Stomach smooth muscle (tissue), 2 donors: Measurements from ENCODE around the gene PCED1A.
A peak's percentile ranks its signal among the peaks of the same experiment; 100 is the strongest.

Experiments used
- H3K27ac ChIP-seq: one replicate; pipeline ENCODE4 v1.7.0; 2013; ENCODE audit warnings: mild to moderate bottlenecking, low read length, inconsistent platforms
- H3K27me3 ChIP-seq, 2 donors: one replicate each; pipeline ENCODE4 v1.7.0; 2013; ENCODE audit warnings: low read length in 2 of 2; ENCODE audit not compliant: insufficient read depth in 2 of 2, control insufficient read depth in 1 of 2
- H3K36me3 ChIP-seq, 2 donors: one replicate each; pipeline ENCODE4 v1.7.0; 2013; ENCODE audit warnings: low read length in 2 of 2; ENCODE audit not compliant: control insufficient read depth in 2 of 2, insufficient read depth in 2 of 2
- H3K4me1 ChIP-seq: one replicate; pipeline ENCODE4 v1.7.0; 2013; ENCODE audit warnings: low read length; ENCODE audit not compliant: control insufficient read depth, insufficient read depth
- H3K4me3 ChIP-seq, 2 donors: one replicate each; pipeline ENCODE4 v1.7.0; 2013; ENCODE audit warnings: low read length in 2 of 2
- H3K9ac ChIP-seq, 2 donors: one replicate each; pipeline ENCODE4 v1.7.0; 2013; ENCODE audit warnings: low read length in 2 of 2, mild to moderate bottlenecking in 1 of 2
- H3K9me3 ChIP-seq, 2 donors: one replicate each; pipeline ENCODE4 v1.7.0; 2013; ENCODE audit warnings: low read length in 2 of 2; ENCODE audit not compliant: control insufficient read depth in 2 of 2
- donor health status: healthy.
- donor health status: Pancreatic carcinoma.

Gene PCED1A

GRCh38 chr20:2865630-2866029, 25.2 kb upstream of the PCED1A start:
- Histone ChIP-seq H3K9ac (no peak overlapping the region), H3K36me3 (peaks cover 43% of the 10 kb centered on the region in 2 donors), H3K4me1 (no peaks in the 10 kb centered on the region), H3K4me3 (no peak overlapping the region), H3K27ac (no peak overlapping the region), H3K9me3 (no peaks in the 10 kb centered on the region), H3K27me3 (no peaks in the 10 kb centered on the region)

GRCh38 chr20:2865101-2865500, 24.6 kb upstream of the PCED1A start:
- H3K27me3 ChIP-seq, result no peaks in the 10 kb centered on the region
- H3K27ac ChIP-seq, result no peak overlapping the region
- peaks cover 44% of the 10 kb centered on the region in 2 donors for H3K36me3 ChIP-seq
- H3K9me3 ChIP-seq, result no peaks in the 10 kb centered on the region
- no peak overlapping the region for H3K9ac ChIP-seq
- no peaks in the 10 kb centered on the region for H3K4me1 ChIP-seq
- no peak overlapping the region for H3K4me3 ChIP-seq

- Histone ChIP-seq H3K9ac (no peak overlapping the region), H3K4me3 (no peak overlapping the region), H3K4me1 (no peaks in the 10 kb centered on the region), H3K36me3 (peaks cover 44 to 45% of the 10 kb centered on the region in 2 donors), H3K9me3 (no peaks in the 10 kb centered on the region), H3K27me3 (no peaks in the 10 kb centered on the region), H3K27ac (no peak overlapping the region)
These were observed 24.2 kb upstream of the PCED1A start for GRCh38 chr20:2864626-2865025.

- no peak overlapping the region for H3K9ac ChIP-seq
- no peak overlapping the region for H3K27ac ChIP-seq
- H3K4me3 ChIP-seq, result no peak overlapping the region
- H3K27me3 ChIP-seq, result no peaks in the 10 kb centered on the region
- H3K4me1 ChIP-seq, result no peaks in the 10 kb centered on the region
- H3K36me3 ChIP-seq, result peaks cover 24 to 34% of the 10 kb centered on the region in 2 donors
- H3K9me3 ChIP-seq, result no peaks in the 10 kb centered on the region
These were observed 19.1 kb upstream of the PCED1A start for GRCh38 chr20:2859330-2860121.

- Histone ChIP-seq H3K36me3 (peaks cover 20 to 26% of the 10 kb centered on the region in 2 donors), H3K4me3 (no peak overlapping the region), H3K9me3 (no peaks in the 10 kb centered on the region), H3K27me3 (no peaks in the 10 kb centered on the region), H3K9ac (no peak overlapping the region), H3K27ac (no peak overlapping the region), H3K4me1 (no peaks in the 10 kb centered on the region)
These were observed 18.1 kb upstream of the PCED1A start for GRCh38 chr20:2858591-2858990.

GRCh38 chr20:2851086-2851485, 10.6 kb upstream of the PCED1A start:
- H3K9me3 ChIP-seq, result no peaks in the 10 kb centered on the region
- no peaks in the 10 kb centered on the region for H3K27me3 ChIP-seq
- H3K27ac ChIP-seq, result no peak overlapping the region
- no peak overlapping the region for H3K4me3 ChIP-seq
- no peaks in the 10 kb centered on the region for H3K4me1 ChIP-seq
- no peak overlapping the region for H3K9ac ChIP-seq
- H3K36me3 ChIP-seq, result peaks cover 0 to 3% of the 10 kb centered on the region in 2 donors

- H3K9me3 ChIP-seq, result no peaks in the 10 kb centered on the region
- no peak overlapping the region for H3K4me3 ChIP-seq
- H3K4me1 ChIP-seq, result no peaks in the 10 kb centered on the region
- peaks cover 0 to 3% of the 10 kb centered on the region in 2 donors for H3K36me3 ChIP-seq
- no peaks in the 10 kb centered on the region for H3K27me3 ChIP-seq
- H3K9ac ChIP-seq, result no peak overlapping the region
- no peak overlapping the region for H3K27ac ChIP-seq
These were observed 9.1 kb upstream of the PCED1A start for GRCh38 chr20:2849529-2849928.

GRCh38 chr20:2847802-2848201, 7.3 kb upstream of the PCED1A start:
- Histone ChIP-seq H3K4me3 (no peak overlapping the region), H3K9me3 (no peaks in the 10 kb centered on the region), H3K4me1 (no peaks in the 10 kb centered on the region), H3K36me3 (peaks cover 0 to 3% of the 10 kb centered on the region in 2 donors), H3K27me3 (no peaks in the 10 kb centered on the region), H3K27ac (no peak overlapping the region), H3K9ac (no peak overlapping the region)

- no peaks in the 10 kb centered on the region for H3K27me3 ChIP-seq
- H3K27ac ChIP-seq, result no peak overlapping the region
- H3K9me3 ChIP-seq, result no peaks in the 10 kb centered on the region
- H3K36me3 ChIP-seq, result peaks cover 0 to 3% of the 10 kb centered on the region in 2 donors
- H3K4me1 ChIP-seq, result peaks cover 4% of the 10 kb centered on the region
- no peak overlapping the region for H3K4me3 ChIP-seq
- no peak overlapping the region for H3K9ac ChIP-seq
These were observed 6.2 kb upstream of the PCED1A start for GRCh38 chr20:2846698-2847097.

GRCh38 chr20:2845607-2846006, 5.2 kb upstream of the PCED1A start:
- peaks cover 0 to 3% of the 10 kb centered on the region in 2 donors for H3K36me3 ChIP-seq
- no peak overlapping the region for H3K27ac ChIP-seq
- no peak overlapping the region for H3K4me3 ChIP-seq
- H3K9me3 ChIP-seq, result no peaks in the 10 kb centered on the region
- H3K27me3 ChIP-seq, result no peaks in the 10 kb centered on the region
- H3K9ac ChIP-seq, result no peak overlapping the region
- peaks cover 11% of the 10 kb centered on the region for H3K4me1 ChIP-seq

- Histone ChIP-seq H3K9me3 (no peaks in the 10 kb centered on the region), H3K27me3 (no peaks in the 10 kb centered on the region), H3K27ac (peak overlapping the region; percentile 53)
These were observed 594 bp upstream of the PCED1A start for GRCh38 chr20:2840967-2841531.

More at GRCh38 chr20:2840967-2841531, 594 bp upstream of the PCED1A start:
- Histone ChIP-seq H3K4me3 (peak overlapping the region; percentile 81 to 91), H3K4me1 (peaks cover 22% of the 10 kb centered on the region), H3K9ac (peak overlapping the region; percentile 74 to 80), H3K36me3 (peaks cover 0 to 11% of the 10 kb centered on the region in 2 donors)
